HG02759 (cell line): Measurements from ENCODE around the gene ZNF436.

Source experiments
- ATAC-seq: cut with Tn5 transposase; IDR thresholded peaks from one replicate; pipeline ENCODE4 v1.9.1; 2021; ENCODE audit warnings: mild to moderate bottlenecking, moderate library complexity; ENCODE audit not compliant: unreplicated experiment

Gene ZNF436

GRCh38 chr1:23369335-23370013, at the start of gene ZNF436:
Gene ZNF436 (minus strand): TSS chr1:23369836. CDS start chr1:23368005, 1,831 bp downstream.
- no peak for ATAC-seq

GRCh38 chr1:23419180-23419579, 49.5 kb upstream of the ZNF436 start:
- ATAC-seq = no peak

- no peak for ATAC-seq
Measured at GRCh38 chr1:23417570-23417969, 47.9 kb upstream of the ZNF436 start.

GRCh38 chr1:23416964-23417363, 47.3 kb upstream of the ZNF436 start:
- ATAC-seq = no peak

GRCh38 chr1:23408797-23409290, 39.2 kb upstream of the ZNF436 start:
- no peak for ATAC-seq

GRCh38 chr1:23407016-23407630, 37.5 kb upstream of the ZNF436 start:
- ATAC-seq = no peak

GRCh38 chr1:23405946-23406345, 36.3 kb upstream of the ZNF436 start:
- no peak for ATAC-seq

GRCh38 chr1:23403735-23404486, 34.3 kb upstream of the ZNF436 start:
- ATAC-seq = no peak

GRCh38 chr1:23403355-23403734, 33.7 kb upstream of the ZNF436 start:
- ATAC-seq = no peak

GRCh38 chr1:23403038-23403336, 33.4 kb upstream of the ZNF436 start:
- ATAC-seq = no peak

GRCh38 chr1:23402286-23403037, 32.8 kb upstream of the ZNF436 start:
- no peak for ATAC-seq

GRCh38 chr1:23401313-23401712, 31.7 kb upstream of the ZNF436 start:
- ATAC-seq = no peak

GRCh38 chr1:23400324-23401114, 30.9 kb upstream of the ZNF436 start:
- ATAC-seq = no peak

- no peak for ATAC-seq
Measured at GRCh38 chr1:23399229-23399628, 29.6 kb upstream of the ZNF436 start.

- ATAC-seq = no peak
Measured at GRCh38 chr1:23397908-23398307, 28.3 kb upstream of the ZNF436 start.

GRCh38 chr1:23396380-23396779, 26.7 kb upstream of the ZNF436 start:
- ATAC-seq = no peak

- ATAC-seq = no peak
Measured at GRCh38 chr1:23395849-23396248, 26.2 kb upstream of the ZNF436 start.

GRCh38 chr1:23395154-23395724, 25.6 kb upstream of the ZNF436 start:
- no peak for ATAC-seq

- no peak for ATAC-seq
Measured at GRCh38 chr1:23394684-23395083, 25.0 kb upstream of the ZNF436 start.

- ATAC-seq = no peak
Measured at GRCh38 chr1:23394181-23394580, 24.5 kb upstream of the ZNF436 start.
